GM10847 (cell line): Measurements from ENCODE around the gene TNC.

Source experiments
- POLR2A ChIP-seq: IDR thresholded peaks from 2 replicates; pipeline ENCODE4 v1.6.1; 2011; ENCODE audit not compliant: insufficient read length; ENCODE audit errors: extremely low read depth

The TNC gene

GRCh38 chr9:115116421-115117284, 1.3 kb downstream of the TNC start:
- TF ChIP-seq POLR2A, result no peak

GRCh38 chr9:115115924-115116323, 2.0 kb downstream of the TNC start:
- TF ChIP-seq POLR2A, result no peak

- no peak for TF ChIP-seq POLR2A
These were observed 2.7 kb downstream of the TNC start for GRCh38 chr9:115115117-115115880.

- no peak for TF ChIP-seq POLR2A
These were observed 3.4 kb downstream of the TNC start for GRCh38 chr9:115114546-115114945.

- no peak for TF ChIP-seq POLR2A
These were observed 3.9 kb downstream of the TNC start for GRCh38 chr9:115114084-115114483.

GRCh38 chr9:115111874-115112273, 6.1 kb downstream of the TNC start:
- no peak for TF ChIP-seq POLR2A

GRCh38 chr9:115109486-115109885, 8.5 kb downstream of the TNC start:
- no peak for TF ChIP-seq POLR2A

- TF ChIP-seq POLR2A, result no peak
These were observed 10.3 kb downstream of the TNC start for GRCh38 chr9:115107701-115108100.

GRCh38 chr9:115106642-115107041, 11.3 kb downstream of the TNC start:
- TF ChIP-seq POLR2A, result no peak

GRCh38 chr9:115106001-115106400, 12.0 kb downstream of the TNC start:
- TF ChIP-seq POLR2A, result no peak

GRCh38 chr9:115104908-115105307, 13.0 kb downstream of the TNC start:
- TF ChIP-seq POLR2A, result no peak

GRCh38 chr9:115103746-115104477, 14.0 kb downstream of the TNC start:
- TF ChIP-seq POLR2A, result no peak

GRCh38 chr9:115099901-115100300, 18.1 kb downstream of the TNC start:
- no peak for TF ChIP-seq POLR2A

GRCh38 chr9:115098226-115098965, 19.6 kb downstream of the TNC start:
- TF ChIP-seq POLR2A, result no peak

- no peak for TF ChIP-seq POLR2A
These were observed 24.4 kb downstream of the TNC start for GRCh38 chr9:115093520-115093919.
